ENCODE measurements around the gene ASIC2. TPM values are rescaled to one million over a fixed set of nuclear protein-coding genes. Genes with fewer than 3 reads are reported as not detected.
A peak's percentile ranks its signal among the peaks of the same experiment; 100 is the strongest.

ASIC2 gene
- total and polyA plus RNA-seq, 2 donors from 2014 or later: 0.60 to 2.9 TPM

DNA sequence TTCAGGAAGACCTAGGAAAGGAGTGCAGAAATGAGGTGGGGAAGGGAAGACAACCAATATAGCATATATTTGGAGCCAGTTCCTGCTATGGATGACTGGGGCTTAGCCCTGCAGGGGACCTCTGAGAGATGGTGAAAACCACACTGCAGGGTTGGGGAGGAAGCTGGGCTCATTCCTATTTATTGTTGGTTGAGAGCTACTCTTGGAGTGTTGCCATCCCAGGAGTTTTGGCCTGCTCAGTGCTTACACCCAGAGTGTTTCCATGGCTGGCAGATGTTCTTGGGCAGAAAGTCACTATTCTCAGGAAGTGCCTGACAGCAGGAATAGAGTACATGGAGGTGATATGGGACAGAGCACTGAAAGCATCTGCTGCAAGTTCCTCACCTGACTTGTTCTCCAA lies 155.7 kb downstream of the ASIC2 start:
- Histone ChIP-seq H3K27me3 (ENCODE audit: control insufficient read depth, insufficient read depth, low read length) (no peaks in the 10 kb centered on the region), H3K27ac (ENCODE audit: low read depth in 2 of 2, low read length in 2 of 2) (no peak overlapping the region), H3K9me3 (ENCODE audit: control insufficient read depth in 2 of 3, insufficient read depth in 1 of 3, low read length in 3 of 3) (no peaks in the 10 kb centered on the region), H3K4me1 (ENCODE audit: control insufficient read depth in 2 of 3, insufficient read depth in 2 of 3, low read depth in 1 of 3, low read length in 3 of 3) (no peaks in the 10 kb centered on the region), H3K9ac (ENCODE audit: low read length in 3 of 3) (no peak overlapping the region), H3K4me3 (ENCODE audit: low read length in 3 of 3) (no peak overlapping the region), H3K36me3 (ENCODE audit: control insufficient read depth in 2 of 3, insufficient read depth in 3 of 3, low read length in 3 of 3) (no peaks in the 10 kb centered on the region)
- DNase-seq (no peak), FAIRE-seq (no peak)
- TF ChIP-seq, protein P1, sequence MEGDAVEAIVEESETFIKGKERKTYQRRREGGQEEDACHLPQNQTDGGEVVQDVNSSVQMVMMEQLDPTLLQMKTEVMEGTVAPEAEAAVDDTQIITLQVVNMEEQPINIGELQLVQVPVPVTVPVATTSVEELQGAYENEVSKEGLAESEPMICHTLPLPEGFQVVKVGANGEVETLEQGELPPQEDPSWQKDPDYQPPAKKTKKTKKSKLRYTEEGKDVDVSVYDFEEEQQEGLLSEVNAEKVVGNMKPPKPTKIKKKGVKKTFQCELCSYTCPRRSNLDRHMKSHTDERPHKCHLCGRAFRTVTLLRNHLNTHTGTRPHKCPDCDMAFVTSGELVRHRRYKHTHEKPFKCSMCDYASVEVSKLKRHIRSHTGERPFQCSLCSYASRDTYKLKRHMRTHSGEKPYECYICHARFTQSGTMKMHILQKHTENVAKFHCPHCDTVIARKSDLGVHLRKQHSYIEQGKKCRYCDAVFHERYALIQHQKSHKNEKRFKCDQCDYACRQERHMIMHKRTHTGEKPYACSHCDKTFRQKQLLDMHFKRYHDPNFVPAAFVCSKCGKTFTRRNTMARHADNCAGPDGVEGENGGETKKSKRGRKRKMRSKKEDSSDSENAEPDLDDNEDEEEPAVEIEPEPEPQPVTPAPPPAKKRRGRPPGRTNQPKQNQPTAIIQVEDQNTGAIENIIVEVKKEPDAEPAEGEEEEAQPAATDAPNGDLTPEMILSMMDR (IDR thresholded peaks at IDR 0.05; ENCODE audit: borderline replicate concordance, extremely low read depth, insufficient read depth): no peak
- intact Hi-C loops (cut with DNase I): no loop called here

DNA sequence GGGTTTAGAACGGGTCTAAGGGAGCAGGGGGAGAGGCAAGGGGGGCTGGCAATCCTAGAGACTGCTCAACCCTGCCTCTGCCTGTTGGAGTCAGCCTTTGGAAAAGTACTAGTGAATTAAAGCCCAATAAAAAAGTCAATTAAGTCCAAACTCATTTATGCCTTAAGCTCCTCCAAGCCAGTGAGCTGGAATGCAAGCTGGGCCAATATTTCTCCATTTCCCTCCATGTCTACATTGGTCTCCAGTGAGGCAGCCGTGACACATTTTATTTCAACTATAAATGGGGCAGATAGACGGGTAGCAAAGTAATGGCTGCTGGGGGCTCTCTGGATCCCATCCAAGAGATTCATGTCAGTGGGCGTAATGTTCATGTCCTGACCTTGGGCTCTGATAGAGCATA lies 157.4 kb downstream of the ASIC2 start:
- Histone ChIP-seq H3K9me3 (ENCODE audit: control insufficient read depth in 2 of 3, insufficient read depth in 1 of 3, low read length in 3 of 3) (no peaks in the 10 kb centered on the region), H3K4me1 (ENCODE audit: control insufficient read depth in 2 of 3, insufficient read depth in 2 of 3, low read depth in 1 of 3, low read length in 3 of 3) (no peaks in the 10 kb centered on the region), H3K27me3 (ENCODE audit: control insufficient read depth, insufficient read depth, low read length) (no peaks in the 10 kb centered on the region), H3K9ac (ENCODE audit: low read length in 3 of 3) (no peak overlapping the region), H3K36me3 (ENCODE audit: control insufficient read depth in 2 of 3, insufficient read depth in 3 of 3, low read length in 3 of 3) (no peaks in the 10 kb centered on the region), H3K27ac (ENCODE audit: low read depth in 2 of 2, low read length in 2 of 2) (no peak overlapping the region), H3K4me3 (ENCODE audit: low read length in 3 of 3) (no peak overlapping the region)
- intact Hi-C loops (cut with DNase I): no loop called here
- peak in 3 of 5 donors; percentile 18 to 42 (median 37) for DNase-seq
- TF ChIP-seq, protein P1 (IDR thresholded peaks at IDR 0.05; ENCODE audit: borderline replicate concordance, extremely low read depth, insufficient read depth): no peak
- FAIRE-seq: no peak

DNA sequence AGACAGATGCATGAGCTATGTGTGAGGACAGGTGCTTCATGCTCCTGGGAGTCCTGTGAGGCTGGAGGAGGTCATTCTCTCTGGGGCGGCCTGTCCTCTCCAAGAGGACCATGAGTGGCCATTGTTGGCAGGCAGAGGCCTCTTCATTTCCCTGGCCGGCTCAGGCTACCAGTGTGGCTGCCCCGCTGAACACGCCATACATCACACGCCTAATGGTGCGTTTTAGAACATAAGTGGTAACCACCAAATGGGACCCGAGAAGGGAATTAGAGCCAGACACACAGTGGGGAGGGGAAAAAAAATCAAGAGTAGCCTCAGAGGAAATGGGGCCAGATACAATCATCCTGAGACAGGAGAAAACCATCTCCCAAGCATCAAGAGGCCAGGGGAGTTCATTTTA lies 161.5 kb downstream of the ASIC2 start:
- no peaks in the 10 kb centered on the region for H3K36me3 ChIP-seq (ENCODE audit: control insufficient read depth in 2 of 3, insufficient read depth in 3 of 3, low read length in 3 of 3)
- no peak for FAIRE-seq
- H3K4me1 ChIP-seq (ENCODE audit: control insufficient read depth in 2 of 3, insufficient read depth in 2 of 3, low read depth in 1 of 3, low read length in 3 of 3): no peaks in the 10 kb centered on the region
- no peak overlapping the region for H3K9ac ChIP-seq (ENCODE audit: low read length in 3 of 3)
- no peak overlapping the region for H3K4me3 ChIP-seq (ENCODE audit: low read length in 3 of 3)
- no peaks in the 10 kb centered on the region for H3K27me3 ChIP-seq (ENCODE audit: control insufficient read depth, insufficient read depth, low read length)
- DNase-seq: peak in 4 of 5 donors; percentile 57 to 82 (median 72)
- intact Hi-C loops (cut with DNase I): no loop called here
- no peak overlapping the region for H3K27ac ChIP-seq (ENCODE audit: low read depth in 2 of 2, low read length in 2 of 2)
- no peaks in the 10 kb centered on the region for H3K9me3 ChIP-seq (ENCODE audit: control insufficient read depth in 2 of 3, insufficient read depth in 1 of 3, low read length in 3 of 3)
- TF ChIP-seq, protein P1 (IDR thresholded peaks at IDR 0.05; ENCODE audit: borderline replicate concordance, extremely low read depth, insufficient read depth): no peak

DNA sequence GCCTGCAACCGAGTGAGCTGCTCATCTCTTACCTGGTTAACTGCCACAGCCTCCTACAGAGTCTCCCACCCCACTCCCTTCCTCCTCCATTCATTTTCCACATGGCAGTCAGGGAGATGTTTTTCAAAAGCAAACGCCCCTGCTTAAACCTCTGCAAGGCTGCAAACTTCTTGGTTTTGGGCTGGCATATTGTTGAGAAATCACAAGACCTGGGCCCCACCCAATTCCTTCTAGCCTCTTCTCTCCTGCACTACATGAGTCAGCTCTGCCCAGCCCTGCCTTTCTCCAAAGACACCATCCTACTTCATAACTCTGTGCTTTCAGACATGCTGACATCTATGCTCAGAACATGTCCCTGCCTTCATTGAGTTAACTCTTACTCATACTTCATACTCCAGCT lies 165.4 kb downstream of the ASIC2 start:
- TF ChIP-seq, protein P1 (IDR thresholded peaks at IDR 0.05; ENCODE audit: borderline replicate concordance, extremely low read depth, insufficient read depth): no peak
- Histone ChIP-seq H3K9me3 (ENCODE audit: control insufficient read depth in 2 of 3, insufficient read depth in 1 of 3, low read length in 3 of 3) (no peaks in the 10 kb centered on the region), H3K27ac (ENCODE audit: low read depth in 2 of 2, low read length in 2 of 2) (no peak overlapping the region), H3K4me1 (ENCODE audit: control insufficient read depth in 2 of 3, insufficient read depth in 2 of 3, low read depth in 1 of 3, low read length in 3 of 3) (no peaks in the 10 kb centered on the region), H3K36me3 (ENCODE audit: control insufficient read depth in 2 of 3, insufficient read depth in 3 of 3, low read length in 3 of 3) (no peaks in the 10 kb centered on the region), H3K4me3 (ENCODE audit: low read length in 3 of 3) (no peak overlapping the region), H3K27me3 (ENCODE audit: control insufficient read depth, insufficient read depth, low read length) (no peaks in the 10 kb centered on the region), H3K9ac (ENCODE audit: low read length in 3 of 3) (no peak overlapping the region)
- no peak for FAIRE-seq
- no peak for DNase-seq
- intact Hi-C loops (cut with DNase I): no loop called here

Data from kidney (tissue), 14 donors.